Fibroblast of skin of right biceps (primary cell): ENCODE measurements around the gene ZC3H12D.
A peak's percentile ranks its signal among the peaks of the same experiment; 100 is the strongest.
"Not testable (repeated sequence)": the region's sequence is repeated elsewhere in the genome, so short reads cannot be mapped to it uniquely, and the experiment has no call there.

Source experiments
- DNase-seq: peaks from one replicate; pipeline ENCODE4 v3.0.0-alpha.2; 2013

Gene ZC3H12D

GRCh38 chr6:149483334-149483725, 1.5 kb downstream of the ZC3H12D start:
- no peak for DNase-seq

- no peak for DNase-seq
Observed at GRCh38 chr6:149482545-149483333, 2.1 kb downstream of the ZC3H12D start.

- DNase-seq, result no peak
Observed at GRCh38 chr6:149480502-149481280, 4.1 kb downstream of the ZC3H12D start.

- no peak for DNase-seq
Observed at GRCh38 chr6:149478631-149479314, 6.0 kb downstream of the ZC3H12D start.

- DNase-seq, result no peak
Observed at GRCh38 chr6:149477544-149477943, 7.3 kb downstream of the ZC3H12D start.

- DNase-seq, result no peak
Observed at GRCh38 chr6:149476789-149477455, 7.9 kb downstream of the ZC3H12D start.

- DNase-seq, result no peak
Observed at GRCh38 chr6:149474108-149474935, 10.5 kb downstream of the ZC3H12D start.

GRCh38 chr6:149473080-149474052, 11.4 kb downstream of the ZC3H12D start:
- no peak for DNase-seq

GRCh38 chr6:149472241-149472640, 12.6 kb downstream of the ZC3H12D start:
- DNase-seq, result no peak

- no peak for DNase-seq
Observed at GRCh38 chr6:149471801-149472200, 13.0 kb downstream of the ZC3H12D start.

- DNase-seq, result no peak
Observed at GRCh38 chr6:149470948-149471347, 13.9 kb downstream of the ZC3H12D start.

- no peak for DNase-seq
Observed at GRCh38 chr6:149468179-149468578, 16.6 kb downstream of the ZC3H12D start.

GRCh38 chr6:149467265-149467664, 17.5 kb downstream of the ZC3H12D start:
- DNase-seq, result no peak

- no peak for DNase-seq
Observed at GRCh38 chr6:149464411-149464810, 20.4 kb downstream of the ZC3H12D start.

GRCh38 chr6:149463781-149464180, 21.0 kb downstream of the ZC3H12D start:
- peak; percentile 12 for DNase-seq

- not testable (repeated sequence) for DNase-seq
Observed at GRCh38 chr6:149462712-149463111, 22.1 kb downstream of the ZC3H12D start.

GRCh38 chr6:149461670-149462069, 23.1 kb downstream of the ZC3H12D start:
- DNase-seq, result no peak

- not testable (repeated sequence) for DNase-seq
Observed at GRCh38 chr6:149460249-149460648, 24.6 kb downstream of the ZC3H12D start.

- peak; percentile 74 for DNase-seq
Observed at GRCh38 chr6:149459761-149460160, 25.1 kb downstream of the ZC3H12D start.

- DNase-seq, result no peak
Observed at GRCh38 chr6:149458806-149459205, 26.0 kb downstream of the ZC3H12D start.

- peak; percentile 28 for DNase-seq
Observed at GRCh38 chr6:149458196-149458595, 26.6 kb downstream of the ZC3H12D start.
